GF-D8 (cell line): Measurements from ENCODE around the gene RETN.

ENCODE experiments used
- DNase-seq: peaks from one replicate; lab custom pipeline; 2025; lab: John Stamatoyannopoulos, UW

Gene RETN

DNA sequence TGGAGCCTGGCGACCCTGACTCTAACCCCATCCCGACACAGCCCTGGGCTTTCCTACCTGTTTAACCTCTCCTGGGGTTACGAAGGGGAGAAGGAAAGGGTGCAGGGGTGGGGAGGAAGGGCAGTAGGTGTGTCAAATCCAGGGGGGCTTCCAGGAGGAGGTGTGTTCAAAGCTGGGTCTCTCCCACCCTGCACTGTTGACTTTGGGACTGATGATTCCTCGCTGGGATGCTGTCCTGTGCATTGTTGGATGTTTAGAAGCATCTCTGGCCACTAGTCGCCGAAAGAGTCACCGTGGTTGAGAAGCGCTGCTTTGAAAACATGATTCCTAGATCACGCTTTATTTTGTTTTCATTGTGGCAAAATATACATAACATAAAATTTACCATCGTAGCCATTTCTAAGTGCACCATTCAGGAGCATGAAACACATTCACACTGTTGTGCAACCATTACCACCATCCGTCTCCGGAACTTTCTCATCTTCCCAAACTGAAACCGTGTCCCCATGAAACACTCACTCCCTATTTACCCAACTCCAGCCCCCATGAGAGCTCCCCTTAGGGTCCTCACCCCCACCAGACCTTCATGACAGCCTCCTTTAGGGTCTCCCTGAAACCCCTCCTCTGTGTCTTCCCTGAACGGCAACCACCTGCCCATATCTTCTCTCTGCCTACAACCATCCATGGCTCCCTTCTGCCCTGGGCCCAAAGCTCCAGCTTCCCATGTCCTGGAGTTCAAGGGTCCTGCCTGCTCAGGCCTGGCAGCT lies 37.5 kb downstream of the RETN start:
- DNase-seq: no peak

DNA sequence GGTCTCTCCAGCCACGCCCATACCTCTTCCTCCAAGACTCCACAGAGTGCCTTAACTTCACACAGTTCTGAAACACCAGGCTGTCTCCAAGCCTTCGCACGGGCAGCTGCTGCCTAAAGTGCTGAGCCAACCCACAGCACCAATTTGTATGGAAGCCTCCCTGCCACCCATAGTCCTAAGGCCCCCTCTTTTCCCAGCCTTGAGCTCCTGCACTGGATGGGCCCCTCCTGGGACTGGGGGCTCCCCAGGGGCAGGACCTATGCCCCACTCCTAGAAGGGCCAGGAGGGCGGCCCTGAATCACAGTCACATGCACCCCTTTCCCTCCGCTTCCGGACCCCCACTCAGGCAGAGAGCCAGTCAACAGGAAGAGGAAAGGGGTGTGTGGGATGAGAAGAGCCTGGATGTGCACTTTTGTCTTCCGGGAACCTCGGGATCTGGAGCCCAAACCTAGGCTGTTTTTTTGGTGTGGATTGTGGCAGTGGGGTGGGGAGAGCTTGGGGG lies 38.2 kb downstream of the RETN start:
- DNase-seq: no peak

DNA sequence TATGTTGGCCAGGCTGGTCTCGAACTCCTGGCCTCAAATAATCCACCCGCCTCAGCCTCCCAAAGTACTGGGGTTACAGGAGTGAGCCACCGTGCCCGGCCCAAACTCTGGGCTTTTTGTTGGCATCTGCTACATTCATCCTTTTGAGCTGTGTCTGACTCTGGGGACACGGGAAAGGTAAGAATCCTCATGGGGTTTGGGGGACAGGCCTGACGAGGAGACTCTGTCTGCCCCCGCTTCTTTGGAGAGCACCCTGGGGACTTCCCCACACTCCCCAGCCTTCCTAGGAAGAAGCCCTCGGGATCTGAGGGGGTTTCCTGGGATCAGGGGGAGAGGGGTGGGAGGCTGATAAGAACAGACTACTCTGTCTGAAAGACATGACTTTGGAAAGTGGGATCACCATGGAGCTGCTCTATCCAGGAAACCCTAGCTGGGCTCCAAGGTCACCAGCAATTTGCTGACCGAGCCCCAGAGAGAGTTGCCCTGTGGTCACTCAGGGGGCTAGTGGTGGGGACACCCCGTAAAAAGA lies 41.1 kb downstream of the RETN start:
- DNase-seq: no peak

DNA sequence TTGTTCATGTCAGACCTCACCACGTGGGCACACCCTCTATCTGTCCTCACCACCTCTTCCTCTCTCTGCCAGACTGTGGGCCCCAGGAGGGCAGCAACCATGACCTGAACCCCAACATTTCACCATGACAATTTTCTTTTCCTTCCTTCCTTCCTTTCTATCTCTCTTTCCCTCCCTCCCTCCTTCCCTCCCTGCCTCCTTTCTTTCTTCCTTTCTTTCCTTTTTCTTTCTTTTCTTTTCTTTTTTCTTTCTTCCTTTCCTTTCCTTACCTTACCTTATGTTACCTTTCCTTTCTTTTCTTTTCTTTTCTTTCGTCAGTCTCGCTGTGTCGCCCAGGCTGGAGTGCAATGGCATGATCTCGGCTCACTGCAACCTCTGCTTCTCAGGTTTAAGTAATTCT lies 41.8 kb downstream of the RETN start:
- DNase-seq: no peak

DNA sequence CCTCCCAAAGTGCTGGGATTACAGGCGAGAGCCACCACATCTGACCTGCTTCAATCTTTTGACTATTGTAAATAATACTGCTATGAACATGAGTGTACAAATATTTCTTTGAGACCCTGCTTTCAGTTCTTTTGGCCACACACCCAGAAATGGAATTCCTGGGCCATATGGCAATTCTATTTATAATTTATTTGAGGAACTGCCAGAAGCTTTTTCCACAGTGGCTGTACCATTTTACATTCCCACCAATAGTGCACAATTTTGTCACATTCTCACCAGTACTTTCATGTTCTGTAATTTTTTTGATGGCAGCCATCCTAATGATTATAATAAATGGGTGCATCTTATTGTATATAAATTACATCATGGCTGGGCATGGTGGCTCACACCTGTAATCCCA lies 46.8 kb downstream of the RETN start:
- no peak for DNase-seq

DNA sequence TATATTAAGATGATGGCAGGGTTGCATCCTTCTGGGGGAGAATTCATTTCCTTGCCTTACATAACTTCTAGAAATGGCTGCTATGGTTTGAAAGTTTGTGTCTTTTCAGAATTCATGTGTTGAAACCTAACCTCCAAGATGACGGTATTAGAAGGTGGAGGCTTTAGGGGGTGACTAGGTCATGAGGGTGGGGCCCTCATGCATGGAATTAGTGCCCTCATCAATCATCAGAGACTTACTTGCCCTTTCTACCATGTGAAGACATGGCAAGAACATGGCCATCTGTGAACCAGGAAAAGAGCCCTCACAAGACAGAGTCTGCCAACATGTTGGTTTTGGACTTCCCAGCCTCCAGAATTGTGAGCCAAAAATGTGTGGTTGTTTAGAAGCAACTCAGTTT lies 47.9 kb downstream of the RETN start:
- no peak for DNase-seq

DNA sequence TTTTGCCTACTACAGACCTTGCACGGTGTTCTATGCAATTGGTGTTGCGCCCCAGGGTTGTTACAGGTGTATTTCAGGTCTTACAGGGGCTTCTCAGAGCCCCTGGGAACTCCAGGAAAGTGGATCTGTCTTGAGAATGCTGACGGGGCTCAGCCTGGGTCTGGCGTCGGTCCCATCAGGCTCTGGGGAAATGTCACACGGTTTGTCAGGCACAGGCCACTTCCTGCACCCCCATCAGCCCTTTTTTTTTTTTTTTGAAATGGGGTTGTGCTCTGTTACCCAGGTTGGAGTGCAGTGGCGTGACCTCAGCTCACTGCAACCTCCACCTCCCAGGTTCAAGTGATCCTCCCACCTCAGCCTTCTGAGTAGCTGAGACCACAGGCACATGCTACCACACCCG lies 49.8 kb downstream of the RETN start:
- no peak for DNase-seq
